ENCODE data around the gene APBB2.
"Not testable (repeated sequence)": the region's sequence is repeated elsewhere in the genome, so short reads cannot be mapped to it uniquely, and the experiment has no call there.

Gene APBB2

GRCh38 chr4:40840985-40841571, 373.3 kb downstream of the APBB2 start:
- DNase-seq, result peak; percentile 24

- DNase-seq, result no peak
Measured at GRCh38 chr4:40840255-40840984, 373.9 kb downstream of the APBB2 start.

- no peak for DNase-seq
Measured at GRCh38 chr4:40838742-40839141, 375.6 kb downstream of the APBB2 start.

GRCh38 chr4:40837094-40837870, 377.1 kb downstream of the APBB2 start:
- DNase-seq, result no peak

GRCh38 chr4:40833212-40833611, 381.1 kb downstream of the APBB2 start:
- DNase-seq, result no peak

GRCh38 chr4:40832175-40832574, 382.2 kb downstream of the APBB2 start:
- DNase-seq, result no peak

- DNase-seq, result no peak
Measured at GRCh38 chr4:40831146-40831907, 383.0 kb downstream of the APBB2 start.

- no peak for DNase-seq
Measured at GRCh38 chr4:40829586-40829985, 384.8 kb downstream of the APBB2 start.

GRCh38 chr4:40828661-40829060, 385.7 kb downstream of the APBB2 start:
- DNase-seq, result no peak

GRCh38 chr4:40827758-40828157, 386.6 kb downstream of the APBB2 start:
- DNase-seq, result no peak

GRCh38 chr4:40826821-40827220, 387.5 kb downstream of the APBB2 start:
- DNase-seq, result no peak

GRCh38 chr4:40825014-40825838, 389.1 kb downstream of the APBB2 start:
- no peak for DNase-seq

- DNase-seq, result no peak
Measured at GRCh38 chr4:40822420-40823166, 391.7 kb downstream of the APBB2 start.

- DNase-seq, result no peak
Measured at GRCh38 chr4:40820101-40820500, 394.2 kb downstream of the APBB2 start.

- not testable (repeated sequence) for DNase-seq
Measured at GRCh38 chr4:40817157-40817556, 397.2 kb downstream of the APBB2 start.

- DNase-seq, result no peak
Measured at GRCh38 chr4:40812856-40813255, 401.5 kb downstream of the APBB2 start.

GRCh38 chr4:40812386-40812785, 402.0 kb downstream of the APBB2 start:
- no peak for DNase-seq

- DNase-seq, result no peak
Measured at GRCh38 chr4:40811956-40812355, 402.4 kb downstream of the APBB2 start.

GRCh38 chr4:40808926-40809457, 405.4 kb downstream of the APBB2 start:
- DNase-seq, result no peak

GRCh38 chr4:40804598-40804997, 409.7 kb downstream of the APBB2 start:
- no peak for DNase-seq

- no peak for DNase-seq
Measured at GRCh38 chr4:40800064-40800463, 414.3 kb downstream of the APBB2 start.

Data from NCI-H748 treated with DMSO at 0.1 percent for 48 hours (cell line).